Activated CD4-positive, alpha-beta T cell treated with anti-CD3 and anti-CD28 coated beads, Interleukin-2, amount 10 ng/mL, durations not matched to agents 24 days and 14 days (primary cell): ENCODE results near the gene EBP. TPM values are rescaled to one million over a fixed set of nuclear protein-coding genes. Genes with fewer than 3 reads are reported as not detected.

Experiments used
- DNase-seq: peaks from one replicate; pipeline ENCODE4 v3.0.0; 2022
- H3K27ac Mint-ChIP-seq: one replicate; pipeline ENCODE4 v1.8.0; 2022; ENCODE audit warnings: mild to moderate bottlenecking, mixed read lengths
- H3K27me3 Mint-ChIP-seq: one replicate; pipeline ENCODE4 v1.8.0; 2022; ENCODE audit warnings: mixed read lengths
- H3K36me3 Mint-ChIP-seq: one replicate; pipeline ENCODE4 v1.8.0; 2022; ENCODE audit warnings: low read depth, mild to moderate bottlenecking, mixed read lengths
- H3K4me1 Mint-ChIP-seq: one replicate; pipeline ENCODE4 v1.8.0; 2021; ENCODE audit warnings: mixed read lengths
- H3K4me3 Mint-ChIP-seq: one replicate; pipeline ENCODE4 v1.8.0; 2022; ENCODE audit warnings: mild to moderate bottlenecking, moderate library complexity, mixed read lengths
- H3K9me3 Mint-ChIP-seq: one replicate; pipeline ENCODE4 v1.8.0; 2021; ENCODE audit warnings: mixed read lengths
- intact Hi-C: fragments of 100-400 bp; cut with micrococcal nuclease; formaldehyde crosslinking; loops from one replicate; pipeline ENCODE4 v1.15.1; 2023
- total RNA-seq: library from RNA; stranded (reverse); gene quantifications from 2 replicates; pipeline ENCODE4 v1.2.3, GENCODE V29; 2022

EBP gene
- 159 and 163 TPM in 2 replicates for total RNA-seq

- intact Hi-C loops = loop anchor here (1.0 kb wide), 4 partner anchors 13 to 53 kb away; partner anchors contain the start of genes FTSJ1, PORCN, RBM3 and TBC1D25
- Mint-ChIP-seq H3K4me3 (peak within 1 kb of the TSS; percentile 90), H3K27me3 (no peaks in the 10 kb centered on the region), H3K27ac (peak within 1 kb of the TSS; percentile 94), H3K9me3 (no peaks in the 10 kb centered on the region), H3K4me1 (peaks cover 21% of the 10 kb centered on the region), H3K36me3 (peaks cover 14% of the 10 kb centered on the region)
- DNase-seq = peak; percentile 98
These were observed at the start of gene EBP for GRCh38 chrX:48521353-48522243. EBP (plus strand) TSS chrX:48521808; CDS start chrX:48523772, 1,964 bp downstream.

GRCh38 chrX:48472225-48472624 is 49.4 kb upstream of the EBP start:
- Mint-ChIP-seq H3K36me3 (peaks cover 20% of the 10 kb centered on the region), H3K27me3 (no peaks in the 10 kb centered on the region), H3K4me1 (peaks cover 17% of the 10 kb centered on the region), H3K9me3 (no peaks in the 10 kb centered on the region), H3K4me3 (no peak overlapping the region), H3K27ac (no peak overlapping the region)
- no peak for DNase-seq
- intact Hi-C loops = no loop called here

DNA sequence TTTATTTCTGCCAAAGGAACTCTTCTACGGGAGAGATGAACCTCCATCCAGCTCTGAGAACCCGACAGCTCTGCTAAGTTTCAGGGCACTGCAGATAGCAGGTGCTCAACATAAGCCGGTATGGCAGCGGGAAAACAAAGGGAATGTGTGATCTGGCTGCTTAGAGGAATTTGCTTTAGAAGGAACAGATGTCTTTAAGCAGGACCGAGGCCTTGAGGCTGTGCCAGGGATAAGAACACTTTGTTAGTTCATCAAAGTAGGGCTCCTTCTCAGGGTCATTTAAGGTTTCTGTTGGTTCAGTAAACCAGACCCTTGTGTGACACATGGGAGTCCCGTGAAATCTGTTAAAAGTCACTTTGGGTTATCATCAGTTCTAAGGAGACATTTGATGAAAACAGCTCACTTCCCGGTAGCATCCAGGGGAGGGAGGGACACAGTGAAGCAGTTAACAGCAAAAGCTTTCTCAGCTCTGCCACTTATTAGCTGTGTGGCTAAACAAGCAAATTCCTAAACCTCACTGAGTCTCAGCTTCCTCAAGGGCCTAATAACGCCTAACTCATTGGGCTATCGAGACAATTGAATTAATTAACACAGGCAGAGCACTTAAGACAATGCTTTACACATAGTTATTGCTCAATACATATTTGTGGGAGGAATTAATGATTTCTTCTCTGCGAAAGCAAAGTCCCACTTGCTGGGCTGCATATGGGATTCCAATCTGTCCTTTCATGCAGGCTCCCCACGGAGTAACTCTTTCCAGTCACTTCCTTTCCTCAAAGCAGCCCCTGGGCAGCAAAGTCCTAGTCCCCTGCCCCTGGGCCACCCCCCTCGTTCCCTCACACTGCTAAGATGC is 48.5 kb upstream of the EBP start:
- H3K27me3 Mint-ChIP-seq = no peaks in the 10 kb centered on the region
- H3K36me3 Mint-ChIP-seq = peaks cover 23% of the 10 kb centered on the region
- H3K4me1 Mint-ChIP-seq = peaks cover 23% of the 10 kb centered on the region
- DNase-seq = no peak
- H3K27ac Mint-ChIP-seq = no peak overlapping the region
- H3K9me3 Mint-ChIP-seq = no peaks in the 10 kb centered on the region
- no peak overlapping the region for H3K4me3 Mint-ChIP-seq
- intact Hi-C loops = no loop called here

- H3K27me3 Mint-ChIP-seq = no peaks in the 10 kb centered on the region
- no peaks in the 10 kb centered on the region for H3K9me3 Mint-ChIP-seq
- H3K4me3 Mint-ChIP-seq = no peak overlapping the region
- no peak overlapping the region for H3K27ac Mint-ChIP-seq
- intact Hi-C loops = no loop called here
- peaks cover 28% of the 10 kb centered on the region for H3K4me1 Mint-ChIP-seq
- H3K36me3 Mint-ChIP-seq = peaks cover 25% of the 10 kb centered on the region
- no peak for DNase-seq
These were observed 48.0 kb upstream of the EBP start for GRCh38 chrX:48473704-48473990.

DNA sequence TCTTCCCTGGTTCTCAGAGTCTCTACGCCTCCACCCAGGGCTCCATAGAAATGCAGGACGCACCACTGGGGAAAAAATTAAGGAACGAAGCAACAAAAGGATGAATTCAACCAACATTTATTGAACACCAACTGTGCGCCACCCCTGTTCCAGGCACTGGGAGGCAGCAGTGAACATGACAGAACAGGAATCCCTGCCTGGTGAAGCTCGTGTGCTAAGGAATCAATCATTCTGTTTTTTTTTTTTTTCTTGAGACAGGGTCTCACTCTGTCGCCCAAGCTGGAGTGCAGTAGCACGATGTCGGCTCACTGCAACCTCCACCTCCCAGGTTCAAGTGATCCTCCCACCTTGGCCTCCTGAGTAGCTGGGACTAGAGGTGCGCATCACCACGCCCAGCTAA is 47.5 kb upstream of the EBP start:
- Mint-ChIP-seq H3K27me3 (no peaks in the 10 kb centered on the region), H3K36me3 (peaks cover 25% of the 10 kb centered on the region), H3K9me3 (no peaks in the 10 kb centered on the region), H3K4me3 (no peak overlapping the region), H3K27ac (no peak overlapping the region), H3K4me1 (peaks cover 29% of the 10 kb centered on the region)
- DNase-seq = peak; percentile 71
- intact Hi-C loops = no loop called here

- DNase-seq = no peak
- Mint-ChIP-seq H3K4me1 (peaks cover 26% of the 10 kb centered on the region), H3K27me3 (no peaks in the 10 kb centered on the region), H3K4me3 (peak overlapping the region; percentile 96), H3K36me3 (peaks cover 28% of the 10 kb centered on the region), H3K27ac (no peak overlapping the region), H3K9me3 (no peaks in the 10 kb centered on the region)
- intact Hi-C loops = no loop called here
These were observed 47.0 kb upstream of the EBP start for GRCh38 chrX:48474581-48474980.

- DNase-seq = no peak
- H3K4me1 Mint-ChIP-seq = peaks cover 24% of the 10 kb centered on the region
- no peaks in the 10 kb centered on the region for H3K9me3 Mint-ChIP-seq
- intact Hi-C loops = loop anchor here (1.0 to 5.0 kb wide), 5 partner anchors 122 to 823 kb away; partner anchors contain the start of genes ELK1, HDAC6 and WDR13
- H3K36me3 Mint-ChIP-seq = peaks cover 32% of the 10 kb centered on the region
- H3K27ac Mint-ChIP-seq = peak overlapping the region; percentile 93
- H3K27me3 Mint-ChIP-seq = no peaks in the 10 kb centered on the region
- H3K4me3 Mint-ChIP-seq = peak overlapping the region; percentile 96
These were observed 46.3 kb upstream of the EBP start for GRCh38 chrX:48475296-48475695.

GRCh38 chrX:48475774-48476577 is 45.6 kb upstream of the EBP start, which contains the start of gene FTSJ1:
FTSJ1 (plus strand) TSS chrX:48476199; CDS start chrX:48478048, 1,849 bp downstream.
- Mint-ChIP-seq H3K36me3 (peaks cover 39% of the 10 kb centered on the region), H3K27me3 (no peaks in the 10 kb centered on the region), H3K9me3 (no peaks in the 10 kb centered on the region), H3K4me1 (peaks cover 28% of the 10 kb centered on the region), H3K27ac (peak within 1 kb of the TSS; percentile 93), H3K4me3 (peak within 1 kb of the TSS; percentile 96)
- DNase-seq = peak; percentile 96
- intact Hi-C loops = loop anchor here (1.0 to 5.0 kb wide), 9 partner anchors 33 to 824 kb away; partner anchors contain the start of genes EBP, ELK1, HDAC6 and PORCN

GRCh38 chrX:48476919-48477318 is 44.7 kb upstream of the EBP start:
- Mint-ChIP-seq H3K4me3 (peak overlapping the region; percentile 96), H3K9me3 (no peaks in the 10 kb centered on the region), H3K4me1 (peaks cover 28% of the 10 kb centered on the region), H3K27me3 (no peaks in the 10 kb centered on the region), H3K27ac (peak overlapping the region; percentile 93), H3K36me3 (peaks cover 43% of the 10 kb centered on the region)
- intact Hi-C loops = loop anchor here (1.0 to 5.0 kb wide), 8 partner anchors 32 to 825 kb away; partner anchors contain the start of genes EBP, ELK1, HDAC6 and PORCN
- no peak for DNase-seq

DNA sequence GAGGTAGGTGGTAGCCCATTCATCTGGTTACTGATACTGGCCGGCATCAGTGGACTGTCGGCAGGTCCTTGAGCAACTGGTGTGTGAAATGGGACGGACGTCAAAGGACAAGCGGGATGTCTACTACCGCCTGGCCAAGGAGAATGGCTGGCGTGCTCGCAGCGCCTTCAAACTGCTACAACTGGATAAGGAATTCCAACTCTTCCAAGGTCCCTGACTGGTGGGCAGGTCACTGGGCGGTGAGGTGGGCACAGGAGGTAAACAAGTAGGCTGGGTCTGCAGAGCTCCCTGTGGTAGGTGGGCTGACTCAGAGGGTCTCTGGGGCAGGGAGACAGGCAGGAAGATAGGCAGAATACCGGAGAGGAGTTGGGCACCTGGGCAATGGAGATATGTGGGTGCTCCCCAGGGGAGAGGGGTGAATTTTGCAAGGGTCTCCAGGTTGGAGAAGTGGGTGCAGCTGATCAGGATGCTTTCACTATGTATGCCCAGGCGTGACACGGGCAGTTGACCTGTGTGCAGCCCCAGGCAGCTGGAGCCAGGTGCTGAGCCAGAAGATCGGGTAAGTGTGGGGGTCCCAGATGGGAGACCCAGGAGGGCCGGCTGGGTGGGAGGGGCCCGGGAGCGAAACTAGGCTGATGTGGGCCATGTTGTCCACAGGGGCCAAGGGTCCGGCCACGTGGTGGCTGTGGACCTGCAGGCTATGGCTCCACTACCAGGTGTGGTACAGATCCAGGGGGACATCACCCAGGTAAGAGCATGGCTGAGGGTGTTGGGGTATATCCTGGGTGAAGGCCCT is 43.5 kb upstream of the EBP start:
- H3K4me1 Mint-ChIP-seq = peaks cover 28% of the 10 kb centered on the region
- intact Hi-C loops = loop anchor here (2.0 to 5.0 kb wide), 5 partner anchors 31 to 826 kb away; partner anchors contain the start of genes ELK1, HDAC6 and PORCN
- H3K36me3 Mint-ChIP-seq = peaks cover 49% of the 10 kb centered on the region
- peak overlapping the region; percentile 96 for H3K4me3 Mint-ChIP-seq
- H3K27ac Mint-ChIP-seq = peak overlapping the region; percentile 34
- no peaks in the 10 kb centered on the region for H3K9me3 Mint-ChIP-seq
- no peaks in the 10 kb centered on the region for H3K27me3 Mint-ChIP-seq
- DNase-seq = no peak

DNA sequence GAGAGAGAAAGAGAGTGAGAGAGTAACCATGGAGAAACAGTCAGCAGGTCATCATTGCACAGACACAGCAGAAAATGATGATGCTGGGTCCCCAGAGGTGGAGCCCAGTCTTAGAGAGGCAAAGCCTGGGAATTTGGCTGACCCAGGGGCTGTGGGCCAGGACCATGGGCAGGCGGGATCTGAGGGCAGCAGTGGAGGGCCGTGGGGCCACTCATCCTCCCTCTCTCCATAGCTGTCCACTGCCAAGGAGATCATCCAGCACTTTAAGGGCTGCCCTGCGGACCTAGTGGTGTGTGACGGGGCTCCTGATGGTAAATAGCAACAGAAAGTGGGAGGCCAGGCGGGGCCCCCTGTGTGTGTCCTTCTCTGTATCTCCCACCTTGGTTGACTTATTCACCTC is 42.8 kb upstream of the EBP start:
- Mint-ChIP-seq H3K27ac (peak overlapping the region; percentile 34), H3K4me3 (no peak overlapping the region), H3K4me1 (peaks cover 28% of the 10 kb centered on the region), H3K27me3 (no peaks in the 10 kb centered on the region), H3K36me3 (peaks cover 49% of the 10 kb centered on the region), H3K9me3 (no peaks in the 10 kb centered on the region)
- DNase-seq = no peak
- intact Hi-C loops = loop anchor here (5.0 kb wide), 4 partner anchors 198 to 827 kb away; partner anchors contain the start of genes ELK1 and HDAC6

GRCh38 chrX:48480142-48480541 is 41.5 kb upstream of the EBP start:
- Mint-ChIP-seq H3K36me3 (peaks cover 49% of the 10 kb centered on the region), H3K27me3 (no peaks in the 10 kb centered on the region), H3K9me3 (no peaks in the 10 kb centered on the region), H3K27ac (no peak overlapping the region), H3K4me1 (peaks cover 26% of the 10 kb centered on the region), H3K4me3 (no peak overlapping the region)
- no peak for DNase-seq
- intact Hi-C loops = no loop called here
